Right renal pelvis (tissue), 4 donors: ENCODE data around the gene FIBCD1. TPM values are rescaled to one million over a fixed set of nuclear protein-coding genes. Genes with fewer than 3 reads are reported as not detected.
A peak's percentile ranks its signal among the peaks of the same experiment; 100 is the strongest.

ENCODE experiments used
- DNase-seq, 4 donors: peaks; one replicate each; pipeline ENCODE4 v3.0.0-alpha.2; 2013; ENCODE audit warnings: low read depth in 4 of 4, low spot score in 3 of 4, missing footprints in 1 of 4
- polyA plus RNA-seq, 4 donors: library from polyadenylated mRNA; unstranded; fragments of 120-200 nt; gene quantifications; one replicate each; pipeline ENCODE4 v1.2.1, GENCODE V29; 2013; ENCODE audit not compliant: insufficient read length in 4 of 4

The FIBCD1 gene
- polyA plus RNA-seq, 4 donors: 0.17 to 0.60 (median 0.37) TPM

DNA sequence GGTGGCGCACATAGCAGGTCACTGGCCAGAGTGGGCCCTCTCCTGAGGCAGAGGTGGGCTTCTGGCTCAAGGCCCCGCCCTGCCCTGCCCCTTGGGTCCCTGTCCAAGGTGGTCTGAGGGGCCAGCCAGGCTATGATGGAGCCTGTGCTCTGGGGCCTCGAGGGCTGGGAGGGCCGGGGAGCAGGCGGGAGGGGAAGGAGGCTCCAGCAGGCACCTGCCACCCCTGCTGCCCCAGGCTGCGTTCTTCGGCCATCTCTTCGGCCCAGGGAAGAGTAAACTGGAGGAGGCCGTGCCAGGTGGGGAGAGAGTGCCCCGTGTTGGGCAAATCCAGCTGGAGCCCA is 14.6 kb downstream of the FIBCD1 start:
- DNase-seq: no peak

DNA sequence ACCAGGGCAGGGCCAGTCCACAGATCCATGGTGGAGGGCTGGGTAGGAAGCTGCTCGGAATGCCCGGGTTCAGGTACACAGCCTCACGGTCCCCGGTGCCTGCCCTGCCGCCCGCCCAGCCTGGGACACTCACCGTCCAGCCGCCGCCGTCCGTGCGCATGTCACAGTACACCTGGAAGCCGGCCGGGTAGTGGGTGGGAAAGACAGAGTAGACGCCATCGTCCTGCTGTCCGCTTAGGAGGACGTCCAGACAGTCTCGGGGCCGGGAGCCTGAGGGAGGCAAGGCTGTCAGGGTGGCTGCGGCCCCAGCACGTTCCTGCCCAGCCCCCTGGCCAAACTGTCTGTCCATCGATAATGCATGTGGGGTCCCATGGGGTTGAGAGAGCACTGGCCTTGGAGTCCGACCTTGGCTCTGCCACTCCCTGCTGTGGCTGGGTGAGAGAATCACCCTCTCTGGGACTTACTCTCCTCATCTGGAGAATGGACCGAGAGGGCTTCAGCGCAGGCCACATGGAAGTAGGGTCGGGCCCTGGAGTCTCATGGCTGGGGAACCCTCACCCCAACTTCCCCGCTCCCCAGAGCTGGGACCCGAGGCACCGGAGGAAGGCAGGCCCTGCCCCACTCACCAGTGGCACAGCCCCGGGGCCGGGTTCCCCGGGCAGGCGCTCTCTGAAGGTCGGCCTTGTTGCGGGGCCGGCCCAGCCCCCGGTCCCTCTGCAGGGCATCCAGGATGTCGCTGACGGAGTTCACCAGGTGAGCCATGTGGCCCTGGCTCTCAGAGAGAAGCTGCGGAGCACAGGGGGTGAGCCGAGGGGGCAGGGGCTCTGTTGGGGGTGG is 15.2 kb downstream of the FIBCD1 start:
- DNase-seq: no peak

DNA sequence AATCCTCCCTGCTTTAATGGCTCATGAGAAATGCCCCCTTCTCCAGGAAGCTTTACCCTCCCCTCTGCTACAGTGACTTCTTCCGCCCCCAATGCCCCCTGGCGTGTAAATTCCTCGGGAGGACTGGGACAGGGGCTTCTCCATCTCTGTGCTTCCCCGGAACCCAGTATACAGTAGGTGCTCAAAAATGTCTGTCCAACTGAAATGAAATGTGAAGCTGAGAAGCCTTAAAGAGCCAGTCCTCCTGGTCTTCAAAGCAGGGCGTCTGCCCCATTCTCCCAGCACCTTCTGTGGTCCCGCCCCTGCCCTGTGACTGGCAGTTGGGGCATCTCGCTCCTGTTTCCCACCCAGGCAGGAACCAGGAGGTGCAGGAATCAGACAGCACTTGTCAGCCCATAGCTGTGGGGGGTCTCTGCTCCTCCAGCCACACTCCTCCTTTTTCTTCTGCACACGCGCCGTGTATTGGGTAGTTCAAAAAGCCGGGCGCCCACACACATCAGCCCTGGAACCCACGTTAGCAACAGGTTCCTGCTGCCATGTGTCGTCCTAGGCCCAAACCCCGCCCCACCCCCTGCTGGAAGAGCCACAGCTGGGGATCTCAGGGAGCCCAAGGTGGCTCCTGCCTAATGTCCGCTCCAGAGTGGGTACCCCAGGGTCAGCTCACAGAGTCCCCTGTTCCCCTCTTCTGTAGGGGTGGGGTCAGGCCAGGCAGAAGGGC is 16.0 kb downstream of the FIBCD1 start:
- DNase-seq: no peak

DNA sequence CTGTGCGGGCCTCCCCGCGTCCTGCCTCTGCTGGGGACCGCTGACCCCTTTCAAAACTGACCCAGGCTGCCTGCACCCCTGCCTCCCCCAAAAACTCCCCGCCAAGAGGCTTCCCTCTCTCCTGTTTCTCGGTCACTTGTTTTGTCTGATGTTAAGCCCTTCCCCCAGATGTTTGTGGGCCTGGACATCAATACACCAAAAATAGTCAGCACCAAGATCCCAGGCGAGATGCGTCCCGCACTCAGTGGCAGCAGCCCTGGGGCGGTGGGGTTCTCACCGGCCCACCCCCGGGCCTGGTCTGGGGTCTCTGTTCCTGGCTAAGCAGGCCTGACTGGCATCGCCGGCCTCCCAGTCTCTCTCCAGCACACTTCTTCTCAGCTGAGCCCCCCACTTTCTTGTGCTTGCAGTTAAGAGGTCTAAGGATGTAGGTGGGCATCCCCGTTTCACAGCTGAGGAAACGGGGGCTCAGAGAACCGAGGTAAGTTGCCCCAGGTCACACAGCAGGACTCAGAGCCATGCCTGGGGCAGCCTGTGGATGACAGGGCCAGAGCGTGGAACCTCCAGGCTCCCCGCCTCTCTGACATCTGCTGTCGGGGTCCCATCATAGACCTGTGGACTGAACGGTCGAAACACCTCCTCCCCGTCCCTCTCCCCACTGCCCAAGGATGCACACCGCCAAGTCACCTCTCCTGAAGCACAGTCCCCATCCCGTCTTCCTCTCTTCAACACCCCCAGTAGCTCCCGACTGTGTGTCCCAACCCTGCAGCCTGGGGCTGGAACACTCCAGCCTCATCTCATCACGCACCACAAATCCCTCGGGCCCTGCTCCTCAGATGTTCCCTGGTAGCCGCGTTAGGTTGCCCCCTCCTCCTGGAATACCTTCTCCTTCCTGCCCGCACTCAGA is 16.8 kb downstream of the FIBCD1 start:
- DNase-seq: no peak

DNA sequence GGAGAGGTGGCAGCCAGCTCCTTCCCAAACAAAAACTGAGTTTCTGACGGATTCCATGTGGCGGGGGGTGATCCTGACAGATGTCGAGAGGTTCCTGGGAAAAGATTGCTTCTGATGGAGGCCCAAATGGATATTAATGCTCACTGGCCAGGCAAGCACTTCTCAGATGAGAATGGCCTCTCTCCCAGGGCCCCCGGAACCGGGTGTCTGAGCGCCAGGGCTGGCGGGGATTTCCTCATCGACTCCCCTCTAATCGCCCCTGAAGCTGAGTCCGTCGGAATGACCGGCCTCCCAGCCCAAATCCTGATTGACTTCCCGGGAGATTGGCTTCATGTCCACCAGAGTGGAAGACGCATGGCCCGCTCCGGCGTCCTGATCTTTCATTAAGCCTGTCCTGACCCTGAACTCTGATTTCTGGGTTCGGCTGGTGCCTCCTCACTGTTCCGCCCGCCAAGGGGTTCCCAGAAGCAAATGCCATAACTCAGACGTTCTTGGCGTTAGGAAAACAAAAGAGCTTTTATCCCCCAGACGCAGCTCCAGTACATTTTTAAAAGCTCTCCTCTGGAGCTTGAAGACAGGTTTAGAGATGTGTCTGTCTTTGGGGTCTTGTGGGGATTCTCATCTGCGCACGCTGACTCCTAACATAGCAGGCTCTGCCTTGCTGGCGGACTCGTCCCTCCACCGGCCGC is 17.6 kb downstream of the FIBCD1 start:
- no peak for DNase-seq

DNA sequence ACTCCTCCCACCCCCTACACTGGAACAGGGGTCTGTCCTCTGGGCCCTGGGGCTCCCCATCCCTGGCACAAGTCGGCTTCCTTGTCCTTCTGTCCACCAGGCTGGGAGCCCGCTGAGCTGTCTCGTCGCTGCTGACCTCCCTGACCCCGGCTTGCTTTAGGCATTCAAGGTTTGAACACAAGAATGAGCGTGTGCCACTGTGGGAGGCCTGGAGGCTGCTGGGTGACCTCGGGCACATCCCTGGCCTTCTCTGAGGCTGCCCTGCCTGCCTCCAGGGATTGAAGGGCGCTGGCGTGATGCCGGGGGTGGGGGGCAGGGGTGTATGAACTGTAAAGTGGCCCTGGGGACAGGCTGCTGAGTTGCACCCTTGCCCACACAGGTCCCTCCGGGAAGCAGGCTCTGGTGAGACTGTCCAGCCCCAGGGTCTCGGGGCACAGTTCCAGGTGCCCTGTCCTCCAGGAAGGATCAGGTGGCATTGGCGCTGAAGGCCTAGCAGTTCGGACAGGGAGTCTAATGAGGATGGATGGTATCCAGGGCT is 18.2 kb downstream of the FIBCD1 start:
- no peak for DNase-seq

DNA sequence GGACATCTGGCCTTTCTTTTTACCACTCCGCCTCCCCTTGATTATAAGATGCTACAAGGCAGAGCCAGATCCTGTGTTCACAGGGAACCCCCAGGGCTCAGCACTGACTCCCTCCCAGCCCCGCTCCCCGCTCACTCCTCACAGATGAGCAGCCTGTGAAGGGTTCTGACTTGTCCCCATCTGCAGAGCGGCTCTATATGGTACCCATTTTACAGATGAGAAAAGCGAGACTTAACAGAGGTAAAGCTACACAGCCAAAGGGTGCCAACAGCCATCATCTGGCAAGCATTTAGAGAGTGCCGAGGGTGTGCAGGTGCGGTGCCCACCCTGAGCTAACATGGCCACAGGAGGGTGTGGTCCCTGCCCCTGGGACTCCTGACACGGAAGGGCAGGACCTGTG is 18.8 kb downstream of the FIBCD1 start:
- DNase-seq: no peak

DNA sequence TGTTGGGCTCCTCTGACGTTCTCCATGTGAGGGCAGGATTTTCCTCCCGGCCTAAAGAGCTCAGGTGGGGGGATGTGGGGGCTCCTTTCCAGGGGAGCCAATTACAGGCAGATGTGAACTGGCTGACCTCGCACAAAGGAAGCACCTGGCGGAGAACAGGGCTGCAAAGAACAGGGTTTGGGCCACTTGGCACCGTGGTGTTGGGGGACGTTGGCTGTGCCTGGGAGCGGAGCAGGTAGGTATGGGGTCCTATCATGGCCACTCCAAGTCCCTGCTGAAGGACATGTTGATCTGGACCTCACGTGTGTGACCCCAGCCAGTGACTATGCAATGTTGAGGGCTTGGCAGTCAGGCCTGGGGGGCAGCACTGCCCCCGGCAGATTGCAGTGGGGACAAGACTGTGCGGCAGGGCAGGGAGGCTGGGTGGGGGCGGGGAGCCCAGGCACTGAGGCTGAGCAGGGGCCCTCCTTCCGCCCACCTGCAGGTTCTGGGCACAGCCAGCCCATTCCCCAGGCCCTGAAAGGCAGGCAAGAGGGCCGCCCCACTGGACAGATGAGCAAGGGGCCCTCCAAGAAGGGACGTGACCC is 19.4 kb downstream of the FIBCD1 start:
- DNase-seq: no peak

DNA sequence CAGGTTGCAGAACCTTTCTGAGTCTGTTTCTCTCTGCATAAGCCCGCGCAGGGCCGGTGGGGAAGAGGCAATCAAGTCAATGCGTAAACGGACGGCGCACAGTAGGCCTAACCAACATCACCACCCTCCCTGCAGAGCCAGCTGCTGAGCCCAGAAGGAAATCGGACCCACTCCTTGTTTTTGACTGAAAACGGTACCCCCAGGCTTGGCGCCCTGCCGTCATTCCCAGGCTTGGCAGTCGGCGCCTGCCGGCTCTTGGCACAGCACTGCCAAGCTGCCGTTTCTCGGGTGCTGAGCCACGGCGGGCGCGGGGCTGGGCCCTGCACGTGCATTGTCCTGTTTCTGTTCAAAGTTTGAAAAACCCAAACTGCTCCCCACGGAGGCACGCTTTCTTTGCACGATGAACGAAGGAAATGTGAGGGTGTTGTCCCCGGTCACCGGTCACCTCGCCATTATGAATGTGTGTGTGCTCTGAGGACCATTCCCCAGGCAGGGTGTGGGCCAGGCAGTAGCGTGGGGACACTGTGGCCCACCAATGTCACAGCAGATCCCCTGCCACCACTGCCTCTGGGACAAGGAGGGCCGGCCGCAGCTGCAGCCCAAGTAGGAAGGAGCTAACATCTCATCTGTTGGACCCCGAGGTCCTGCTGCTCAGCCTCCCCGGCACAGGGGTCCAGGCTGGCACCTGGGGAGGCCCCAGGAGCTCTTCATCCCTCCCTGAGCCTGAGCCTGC is 20.1 kb downstream of the FIBCD1 start:
- DNase-seq: no peak

DNA sequence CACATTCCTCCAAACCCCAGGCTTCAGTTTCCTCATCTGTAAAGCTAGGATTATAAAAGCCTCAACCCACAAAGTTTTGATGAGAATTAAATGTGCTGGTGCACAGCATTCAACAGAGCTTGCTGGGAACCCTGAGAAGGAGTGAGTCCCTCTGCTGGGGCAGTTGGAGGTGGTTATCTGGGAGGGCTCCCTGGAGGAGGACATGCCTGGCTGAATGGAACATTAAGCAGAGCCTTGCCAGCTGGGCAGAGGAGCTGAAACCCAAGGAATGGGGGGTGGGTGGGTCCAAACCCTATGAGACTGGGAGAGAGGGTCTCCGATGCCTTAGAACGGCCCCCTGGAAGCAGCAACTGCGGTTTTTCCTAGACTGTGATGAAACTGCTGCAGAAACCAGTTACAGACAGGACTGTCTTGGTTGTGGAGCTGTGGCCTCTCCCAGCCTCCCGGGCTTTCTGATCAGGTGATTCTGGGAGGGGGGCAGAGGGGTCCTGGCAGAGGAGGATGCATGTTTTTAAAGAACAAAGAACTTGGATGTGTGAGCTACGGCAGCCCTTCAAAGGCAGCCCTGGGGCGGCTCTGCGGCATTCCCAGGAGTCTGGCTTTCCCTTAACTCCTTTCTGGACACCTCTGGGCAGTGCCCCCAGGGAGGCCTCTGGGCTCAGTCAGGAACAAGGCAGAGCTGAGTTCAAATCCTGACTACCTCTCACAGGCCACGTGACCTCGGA is 20.8 kb downstream of the FIBCD1 start:
- DNase-seq: no peak

DNA sequence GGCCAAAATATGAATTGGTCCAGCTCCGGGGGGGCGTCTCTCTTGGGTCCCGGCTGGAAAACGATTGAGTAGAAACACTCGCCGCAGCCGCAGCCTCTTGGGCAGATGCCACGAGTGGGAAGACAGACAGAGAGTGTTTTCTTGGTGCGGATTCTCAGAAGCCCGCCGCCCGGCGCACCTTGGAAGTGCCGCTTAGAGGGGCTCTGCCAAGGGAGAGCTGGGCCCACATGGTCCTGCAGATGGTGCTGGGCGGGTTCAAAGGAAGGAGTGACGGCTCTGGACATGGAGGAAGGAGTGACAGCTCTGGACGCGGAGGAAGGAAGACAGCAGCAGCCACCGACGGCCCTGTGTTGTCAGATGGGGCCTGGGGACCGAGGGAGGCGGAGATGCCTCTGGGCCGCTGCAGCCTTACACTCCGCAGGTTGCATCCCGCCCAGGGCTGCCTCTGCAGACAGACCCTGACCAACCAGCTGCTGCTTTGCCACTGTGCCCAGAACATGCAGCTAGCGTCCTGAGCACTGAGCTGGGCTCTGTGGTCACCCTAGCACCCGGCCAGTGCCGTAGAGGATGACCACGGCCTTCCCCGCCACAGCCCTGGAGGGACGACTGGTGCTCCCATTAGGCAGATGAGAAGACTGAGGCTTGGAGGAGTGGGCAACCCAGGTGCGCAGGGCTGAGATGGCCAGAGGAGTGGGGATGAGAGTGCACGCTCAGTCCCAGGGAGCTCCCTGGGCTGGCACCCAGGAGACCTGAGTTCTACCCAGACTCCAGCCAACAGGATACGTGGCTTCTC is 21.7 kb downstream of the FIBCD1 start:
- no peak for DNase-seq

DNA sequence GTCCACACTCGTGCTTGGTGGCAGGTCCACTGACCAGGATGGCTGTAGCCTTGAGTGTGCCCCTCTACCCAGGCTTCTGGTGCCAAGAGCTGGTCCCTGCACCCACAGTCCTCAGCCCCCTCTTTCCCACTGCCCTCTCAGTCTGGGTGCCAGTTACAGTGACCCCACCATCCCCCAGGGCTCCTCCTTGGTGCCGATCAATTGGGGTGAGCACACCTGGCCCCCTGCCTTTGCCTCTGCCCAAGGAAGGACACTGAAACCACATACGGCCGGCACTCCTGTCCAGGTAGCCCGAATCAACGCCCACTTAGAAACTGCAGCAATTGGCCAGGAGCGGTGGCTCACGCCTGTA is 24.0 kb downstream of the FIBCD1 start:
- no peak for DNase-seq

DNA sequence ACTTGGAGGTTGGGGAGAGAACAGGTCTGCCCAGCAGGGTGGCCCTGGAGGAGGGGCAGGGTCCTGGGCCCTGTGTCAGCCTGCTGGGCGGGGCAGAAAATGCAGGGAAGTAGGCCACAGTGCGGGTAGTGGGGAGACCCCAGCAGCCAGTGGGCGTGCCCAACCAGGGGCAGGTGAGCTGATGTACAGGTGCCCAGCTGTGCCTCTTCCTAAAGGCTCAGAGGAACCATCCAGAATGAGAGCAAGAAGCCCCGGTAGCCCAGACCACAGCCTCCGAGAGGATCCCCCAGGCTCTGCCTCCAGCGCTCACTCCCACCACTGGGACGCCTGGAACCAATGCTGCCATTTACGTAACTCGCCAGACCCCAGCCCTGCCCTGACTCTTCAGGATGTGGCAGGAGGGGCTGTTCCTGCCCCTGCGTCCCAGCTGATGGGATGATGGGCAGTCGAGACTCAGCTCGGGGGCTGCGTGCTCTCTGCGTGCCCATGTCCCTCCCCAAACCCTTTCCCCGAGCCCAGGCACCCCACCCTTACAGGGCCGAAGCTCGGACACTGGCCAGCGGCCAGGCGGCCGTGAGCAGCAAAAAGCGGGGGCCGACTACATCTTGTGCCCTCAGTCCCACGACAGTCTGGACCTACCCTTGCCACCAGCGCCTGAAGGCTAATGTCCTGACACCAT is 24.5 kb downstream of the FIBCD1 start:
- DNase-seq: no peak

DNA sequence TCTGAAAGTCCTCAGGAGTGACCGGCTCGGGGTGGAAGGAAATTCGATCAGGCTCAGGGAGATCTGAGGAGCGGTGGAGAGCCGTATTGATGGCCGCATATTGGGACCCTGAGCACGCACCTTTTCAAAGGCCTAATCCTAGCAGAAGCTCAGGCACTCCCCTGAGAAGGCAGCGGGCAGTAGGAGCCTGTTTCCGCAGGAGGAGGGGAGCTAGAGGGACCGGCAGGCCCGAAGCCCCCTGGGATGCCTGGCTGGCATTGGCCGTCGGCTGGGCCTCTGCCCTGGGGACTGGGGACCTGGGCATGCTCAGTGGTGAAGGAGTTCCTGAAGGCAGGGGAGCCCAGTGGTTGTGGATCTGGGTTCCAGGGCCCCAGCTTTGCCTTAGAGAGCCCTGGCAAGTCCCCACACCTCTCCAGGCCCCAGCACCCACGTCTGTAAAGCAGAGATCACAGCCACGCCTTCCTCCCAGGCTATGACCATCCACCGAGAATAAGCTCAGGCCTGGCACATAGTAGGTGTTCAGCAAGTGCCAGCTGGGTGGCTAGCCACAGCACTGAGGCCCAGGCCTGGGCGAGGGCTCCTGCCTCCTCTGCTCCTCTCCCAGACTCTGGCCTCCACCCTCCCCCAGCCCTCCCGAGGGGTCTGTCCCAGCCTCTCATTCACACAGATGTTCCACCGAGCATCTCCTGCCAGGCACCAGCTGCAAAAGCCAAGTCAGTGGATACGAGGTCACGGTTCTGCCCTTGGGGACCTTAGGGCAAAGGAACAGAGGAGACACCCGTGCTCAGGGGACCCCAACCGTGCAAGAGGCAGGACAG is 25.2 kb downstream of the FIBCD1 start:
- no peak for DNase-seq

DNA sequence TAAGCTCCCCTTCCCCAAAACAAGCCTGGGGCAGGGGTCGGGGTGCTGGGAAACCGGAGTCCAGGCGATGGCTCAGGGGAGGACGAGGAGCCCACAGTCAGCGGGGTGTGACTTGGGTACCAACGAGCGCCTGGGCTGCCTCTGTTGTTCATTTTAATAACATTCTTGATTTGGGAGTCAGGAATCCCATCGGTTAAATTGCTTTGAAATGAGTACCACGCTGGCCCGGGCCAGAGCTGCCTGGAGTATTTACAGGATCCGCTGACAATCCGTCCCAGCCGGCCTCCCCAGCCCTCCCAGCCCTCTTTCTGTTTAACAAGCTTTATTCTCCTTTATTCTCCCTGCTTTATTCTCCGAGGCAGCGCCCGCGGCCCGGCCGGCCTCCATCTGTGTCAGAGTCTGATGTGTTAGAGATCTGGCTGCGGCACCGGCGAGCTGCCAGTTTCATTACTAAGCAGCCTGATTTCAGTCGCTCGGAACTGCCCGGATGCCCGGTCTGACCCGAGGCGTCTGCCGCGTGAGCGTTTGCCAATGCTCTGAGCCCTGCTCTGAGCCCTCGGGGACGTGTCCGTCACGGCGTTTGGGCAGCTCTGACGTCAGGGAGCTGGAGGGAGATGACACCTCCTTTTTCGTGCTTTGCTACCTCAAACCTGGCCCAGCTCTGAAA is 26.0 kb downstream of the FIBCD1 start:
- DNase-seq: peak in 3 of 4 donors; percentile 33 to 40 (median 39)
